Measurements from ENCODE around the gene SERPINA10.
"Not testable (repeated sequence)": the region's sequence is repeated elsewhere in the genome, so short reads cannot be mapped to it uniquely, and the experiment has no call there.

The SERPINA10 gene

DNA sequence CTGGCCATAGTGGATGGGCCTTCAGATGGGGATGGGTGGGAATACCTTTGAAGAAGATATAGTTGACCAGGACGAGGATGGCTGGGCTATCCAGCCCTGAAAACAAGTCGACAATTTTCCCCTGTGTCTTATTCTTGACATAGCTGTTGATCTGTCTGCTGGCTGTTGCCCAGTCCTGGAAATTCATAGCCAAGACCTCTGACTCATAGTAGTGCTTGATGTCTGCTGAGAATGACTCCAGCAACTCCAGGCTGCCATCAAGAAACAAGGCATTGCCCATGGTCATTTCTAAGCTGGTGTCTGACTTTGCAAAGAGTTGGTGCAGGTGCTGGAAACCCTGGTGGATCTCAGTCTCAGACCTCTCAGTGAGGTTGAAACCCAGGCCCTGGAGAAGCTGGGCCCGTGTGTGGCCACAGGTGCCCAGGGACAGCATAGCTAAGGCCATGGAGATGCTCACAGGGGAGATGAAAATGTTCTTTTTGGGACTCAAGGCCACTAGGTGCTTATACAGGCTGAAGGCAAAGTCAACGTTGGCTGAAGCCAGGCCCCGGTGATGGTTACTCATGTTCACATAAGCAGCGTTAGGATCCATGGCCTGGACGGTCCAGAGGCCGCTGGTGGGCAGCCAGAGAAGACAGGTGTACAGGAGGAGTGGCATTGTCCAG is 21.1 kb upstream of the SERPINA10 start:
- DNase-seq (ENCODE audit: low read depth), result no peak

GRCh38 chr14:94312481-94313246 is 19.6 kb upstream of the SERPINA10 start:
- no peak for DNase-seq (ENCODE audit: low read depth)

- DNase-seq (ENCODE audit: low read depth), result no peak
Observed at GRCh38 chr14:94310248-94310647, 17.2 kb upstream of the SERPINA10 start.

DNA sequence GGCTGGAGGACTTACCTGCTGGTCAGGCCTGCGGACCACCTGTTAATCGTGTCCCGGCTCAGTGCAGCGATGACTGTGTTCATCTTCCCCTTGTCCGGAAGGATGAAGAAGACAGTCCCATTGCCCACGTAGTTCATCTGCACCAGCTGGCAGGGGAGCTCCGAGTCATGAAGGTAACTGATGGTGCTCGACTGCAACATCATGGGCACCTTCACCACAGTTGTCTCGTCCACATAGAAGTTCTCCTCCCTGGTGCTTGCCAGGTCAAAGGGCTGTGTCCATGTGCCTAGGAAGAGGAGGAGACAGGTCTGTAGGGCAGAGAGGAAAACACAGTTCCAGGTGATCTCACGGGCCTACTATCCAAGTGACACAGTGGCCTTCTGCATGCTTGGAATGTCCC is 16.7 kb upstream of the SERPINA10 start:
- no peak for DNase-seq (ENCODE audit: low read depth)

DNA sequence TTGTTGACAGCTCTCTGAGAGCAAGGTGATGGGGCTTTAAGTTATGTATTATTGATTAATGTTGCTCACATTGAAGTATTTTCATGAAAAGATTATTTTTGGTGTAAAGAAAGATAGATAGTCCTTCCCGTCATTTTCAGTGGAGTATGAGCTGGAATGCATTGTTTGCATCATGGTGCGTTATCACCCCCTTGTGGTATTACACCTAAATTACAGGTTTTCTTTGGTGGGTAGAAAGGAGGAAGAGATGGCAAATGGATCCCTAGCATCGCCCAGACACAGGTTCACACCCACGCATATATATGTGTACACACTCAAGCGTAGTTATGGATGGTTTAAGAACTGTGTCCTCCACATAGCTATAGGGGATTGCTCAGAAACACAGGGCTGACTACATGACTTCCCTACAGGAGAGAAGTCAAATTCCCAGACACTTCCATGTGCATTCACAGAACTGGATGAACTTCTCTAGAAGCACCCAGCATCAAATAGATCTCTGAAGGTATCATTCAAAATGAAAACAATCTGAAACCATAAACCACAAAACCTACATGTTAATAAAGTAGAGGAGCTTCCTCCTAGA is 14.4 kb upstream of the SERPINA10 start:
- no peak for DNase-seq (ENCODE audit: low read depth)

- no peak for DNase-seq (ENCODE audit: low read depth)
Observed at GRCh38 chr14:94306047-94306978, 13.2 kb upstream of the SERPINA10 start.

- no peak for DNase-seq (ENCODE audit: low read depth)
Observed at GRCh38 chr14:94305620-94306019, 12.6 kb upstream of the SERPINA10 start.

GRCh38 chr14:94304243-94304642 is 11.2 kb upstream of the SERPINA10 start:
- DNase-seq (ENCODE audit: low read depth), result no peak

- DNase-seq (ENCODE audit: low read depth), result no peak
Observed at GRCh38 chr14:94303111-94303510, 10.0 kb upstream of the SERPINA10 start.

DNA sequence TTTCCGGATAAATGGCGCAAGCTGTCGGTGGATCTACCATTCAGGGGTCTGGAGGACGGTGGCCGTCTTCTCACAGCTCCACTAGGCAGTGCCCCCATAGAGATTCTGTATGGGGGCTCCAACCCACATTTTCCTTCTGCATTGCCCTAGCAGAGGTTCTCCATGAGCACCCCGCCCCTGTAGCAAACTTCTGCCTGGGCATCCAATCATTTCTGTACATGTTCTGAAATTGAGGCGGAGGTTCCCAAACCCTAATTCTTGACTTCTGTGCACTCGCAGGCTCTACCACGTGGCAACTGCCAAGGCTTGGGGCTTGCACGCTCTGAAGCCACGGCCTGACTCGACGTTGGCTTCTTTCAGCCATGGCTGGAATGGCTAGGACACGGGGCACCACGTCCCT is 5.1 kb upstream of the SERPINA10 start:
- no peak for DNase-seq (ENCODE audit: low read depth)

GRCh38 chr14:94296181-94296545 is 3.1 kb upstream of the SERPINA10 start:
- not testable (repeated sequence) for DNase-seq (ENCODE audit: low read depth)

DNA sequence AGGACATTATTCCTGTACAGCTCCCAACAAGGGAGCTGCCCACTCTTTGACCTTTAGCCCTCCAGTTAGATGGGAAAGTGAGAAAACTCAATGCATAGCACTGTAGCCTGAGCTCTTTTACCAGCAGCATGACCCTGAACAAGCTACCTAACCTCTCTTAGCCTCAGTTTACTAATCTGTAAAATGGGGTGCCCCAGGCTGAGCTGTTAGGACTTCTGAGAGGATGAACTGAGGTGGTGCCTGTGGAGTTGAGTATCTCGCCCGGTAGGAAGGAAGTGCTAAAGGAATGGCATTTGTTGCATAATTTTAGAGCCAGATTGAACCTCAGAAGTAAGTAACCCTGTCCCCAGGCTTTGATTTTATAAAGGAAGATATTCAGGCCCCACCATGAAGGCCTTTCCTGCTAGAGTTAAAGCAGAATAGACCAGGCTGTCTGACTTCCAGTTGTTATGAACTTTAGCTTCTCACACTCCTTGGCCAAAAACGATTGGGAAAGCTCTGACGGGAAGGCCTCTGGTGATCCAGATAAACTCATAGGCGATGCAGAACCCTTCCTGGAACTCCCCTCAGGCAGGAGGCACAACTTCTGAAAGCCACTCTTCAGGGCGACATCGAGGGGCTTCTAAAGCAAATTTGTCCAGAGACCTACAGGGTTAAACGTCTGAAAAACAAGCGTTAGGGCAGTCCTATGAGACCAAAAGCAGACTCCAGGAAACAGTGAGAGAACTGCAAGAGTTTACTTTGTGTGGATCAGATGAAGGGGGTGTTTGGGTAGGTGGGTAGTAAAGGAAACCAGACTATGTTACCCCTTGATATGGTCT is 2.5 kb upstream of the SERPINA10 start:
- no peak for DNase-seq (ENCODE audit: low read depth)

- DNase-seq (ENCODE audit: low read depth), result no peak
Observed at GRCh38 chr14:94293578-94293924, 483 bp upstream of the SERPINA10 start.

DNA sequence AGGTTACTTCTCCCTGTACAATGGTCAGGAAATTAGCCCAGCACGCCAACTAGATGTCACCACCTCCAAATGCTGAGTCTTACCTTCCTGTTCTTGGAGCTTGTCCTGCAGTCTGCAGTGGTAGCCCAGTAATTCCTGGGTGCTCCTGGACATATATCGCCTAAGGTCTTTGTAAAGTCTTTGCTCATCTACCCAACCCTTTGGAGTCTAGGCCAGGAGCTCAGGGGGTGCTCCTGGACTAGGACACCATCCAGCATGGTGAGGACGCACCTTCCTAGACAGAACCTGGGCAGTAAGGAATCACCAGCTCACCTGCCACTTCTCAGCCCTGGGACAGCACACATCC is 569 bp downstream of the SERPINA10 start:
- DNase-seq (ENCODE audit: low read depth), result no peak

DNA sequence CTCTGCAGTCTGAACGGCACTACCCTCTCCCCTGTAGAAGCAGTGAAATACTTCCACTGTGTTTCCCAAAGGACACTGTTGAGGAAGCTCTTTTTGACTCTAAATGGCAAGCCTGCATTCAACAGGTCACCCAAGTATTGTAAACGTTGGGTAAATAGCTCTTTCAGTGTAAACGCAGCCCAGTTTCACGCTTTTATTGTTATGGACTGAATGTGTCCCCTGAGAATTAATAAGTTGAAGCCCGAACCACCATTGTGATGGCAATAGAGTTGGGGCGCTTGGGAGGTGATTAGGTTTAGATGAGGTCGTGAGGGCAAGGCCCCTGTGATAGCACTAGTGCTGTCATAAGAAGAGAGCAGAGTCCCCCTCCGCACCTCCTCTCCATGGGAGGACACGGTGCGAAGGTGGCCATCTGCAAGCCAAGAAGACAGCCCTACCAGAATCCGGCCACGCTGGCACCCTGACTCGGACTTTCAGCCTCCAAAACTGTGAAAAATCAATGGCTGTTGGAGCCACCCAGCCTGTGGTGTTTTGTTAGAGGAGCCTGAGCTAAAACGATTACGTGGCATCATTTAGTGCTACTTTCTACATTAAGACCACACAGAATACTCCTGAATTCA is 1.1 kb downstream of the SERPINA10 start:
- DNase-seq (ENCODE audit: low read depth), result no peak

DNA sequence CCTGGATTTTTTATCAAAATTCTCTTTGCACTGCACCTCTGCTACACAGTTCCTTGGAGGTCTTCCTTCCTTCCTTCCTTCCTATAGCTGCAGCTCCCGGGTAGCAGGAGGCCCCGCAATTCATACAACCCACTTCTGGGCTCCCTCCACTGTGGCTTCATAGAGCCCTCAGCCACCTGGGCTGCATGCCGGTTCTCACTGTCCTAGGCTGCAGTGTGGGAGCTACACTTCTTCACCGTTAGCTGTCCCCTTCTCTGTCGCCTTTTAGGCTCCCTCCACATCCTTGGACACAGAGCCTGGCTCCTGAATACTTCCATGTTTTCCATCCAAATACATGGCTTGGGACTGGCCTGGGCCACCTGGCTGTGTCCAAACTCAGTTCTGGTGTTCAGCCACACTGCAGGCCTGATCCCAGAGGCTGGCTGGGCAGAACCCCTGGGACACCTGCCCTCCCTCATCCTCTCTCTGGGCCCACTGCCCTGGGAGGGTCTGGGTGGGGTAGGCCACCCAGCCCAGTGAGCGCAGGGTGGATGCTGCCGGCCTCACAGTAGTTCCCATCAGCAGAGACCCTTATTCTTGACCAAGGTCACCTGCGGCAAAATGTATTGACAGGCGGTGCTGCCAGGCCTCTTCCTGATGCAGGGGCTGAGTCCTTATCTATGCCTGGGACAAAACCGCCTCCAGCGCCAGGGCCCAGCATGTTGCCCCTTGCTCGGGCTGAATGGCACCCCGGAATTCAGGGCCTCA is 1.7 kb downstream of the SERPINA10 start:
- DNase-seq (ENCODE audit: low read depth), result no peak

DNA sequence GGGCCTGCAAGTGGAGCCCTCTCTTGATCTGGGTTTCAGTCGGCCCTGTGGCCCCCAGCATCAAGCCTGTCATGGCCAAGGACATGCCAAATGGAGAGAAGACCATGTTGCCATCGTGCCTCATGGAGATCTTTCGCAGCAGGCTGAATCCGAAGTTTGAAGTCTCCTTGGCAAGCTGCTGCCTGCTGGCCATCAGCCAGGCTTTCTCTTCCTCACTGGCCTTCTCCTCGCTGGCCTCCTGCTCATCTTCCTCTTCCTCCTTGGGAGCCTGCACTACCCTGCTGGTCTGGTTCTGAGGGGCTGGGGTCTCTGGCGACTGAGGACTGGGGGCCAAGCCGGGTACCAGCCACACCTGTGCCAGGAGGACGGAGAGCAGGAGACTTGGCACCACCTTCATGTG is 2.9 kb downstream of the SERPINA10 start:
- no peak for DNase-seq (ENCODE audit: low read depth)

DNA sequence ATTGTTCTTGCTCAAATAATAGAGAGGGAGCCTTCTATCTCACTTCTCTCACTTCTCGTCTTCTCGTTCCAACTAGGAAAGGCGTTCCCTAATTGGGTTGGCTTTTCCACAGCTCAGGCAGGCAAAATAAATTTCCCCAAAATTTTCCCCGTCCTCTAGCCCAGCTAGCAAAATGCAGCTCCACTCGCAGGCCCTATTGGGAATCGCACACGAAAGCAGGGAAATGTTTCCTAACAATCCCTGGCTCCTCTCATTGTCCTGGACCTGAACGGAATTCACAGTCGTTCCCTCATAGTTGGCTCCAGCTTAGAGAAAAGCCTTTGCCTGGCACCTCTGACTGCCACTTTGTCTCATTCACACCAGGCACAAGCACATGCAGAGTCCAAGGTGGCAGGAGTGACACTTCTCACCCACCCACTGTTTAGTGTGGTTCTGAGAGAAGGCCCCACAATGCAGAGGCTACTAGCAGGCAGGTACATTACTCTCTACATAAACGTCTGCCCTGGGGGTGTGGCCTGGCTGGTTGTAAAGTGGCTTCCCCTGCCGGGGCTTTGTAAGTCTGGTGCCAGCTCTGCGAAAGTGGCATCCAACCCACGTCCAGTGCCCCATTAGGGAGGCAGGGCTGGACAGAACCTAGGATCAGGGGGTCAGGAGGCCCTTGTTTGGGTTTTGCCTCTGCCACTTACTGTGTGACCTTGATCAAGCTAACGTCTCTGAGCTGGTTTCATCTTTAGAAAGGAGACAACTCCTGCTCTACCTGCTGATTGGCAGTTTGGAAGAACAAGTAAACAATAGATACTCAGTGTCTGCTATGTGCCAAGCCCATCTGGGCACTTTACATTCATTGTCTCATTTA is 4.2 kb downstream of the SERPINA10 start:
- DNase-seq (ENCODE audit: low read depth), result no peak

- DNase-seq (ENCODE audit: low read depth), result no peak
Observed at GRCh38 chr14:94285158-94285557, 7.9 kb downstream of the SERPINA10 start.

DNA sequence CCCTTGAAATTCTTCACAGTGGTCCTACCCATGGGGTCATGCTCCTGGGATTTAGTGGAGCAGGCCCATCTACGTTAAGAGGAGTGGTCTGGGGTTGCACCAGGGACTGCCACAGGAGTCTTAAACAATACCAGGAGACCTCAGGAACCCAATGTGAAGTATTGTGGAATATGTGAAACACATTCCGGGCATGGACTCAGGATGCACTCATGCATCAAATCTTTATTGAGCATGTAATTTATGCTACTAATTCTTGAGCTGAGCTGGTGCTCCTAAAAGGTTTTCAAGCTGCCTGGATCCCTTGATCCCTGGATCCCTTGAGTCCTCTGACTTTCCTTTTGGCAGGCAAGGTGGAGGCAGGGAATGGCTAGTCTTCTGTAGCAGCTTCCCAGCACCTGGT is 8.8 kb downstream of the SERPINA10 start:
- DNase-seq (ENCODE audit: low read depth), result no peak
